IMR-90 (cell line): ENCODE data around the gene FBN3.

Source experiments
- CEBPB ChIP-seq: IDR thresholded peaks from 2 replicates; pipeline ENCODE4 v1.6.1; 2012; ENCODE audit warnings: low read depth, low read length, improper control_type of control experiment
- CTCF ChIP-seq: conservative IDR thresholded peaks from 2 replicates; pipeline ENCODE4 v1.5.1; 2012; ENCODE audit warnings: mild to moderate bottlenecking, low read depth, low read length, improper control_type of control experiment
- POLR2A ChIP-seq: IDR thresholded peaks from 2 replicates; pipeline ENCODE4 v1.6.1; 2012; ENCODE audit warnings: mild to moderate bottlenecking, low read depth, low read length

DNA sequence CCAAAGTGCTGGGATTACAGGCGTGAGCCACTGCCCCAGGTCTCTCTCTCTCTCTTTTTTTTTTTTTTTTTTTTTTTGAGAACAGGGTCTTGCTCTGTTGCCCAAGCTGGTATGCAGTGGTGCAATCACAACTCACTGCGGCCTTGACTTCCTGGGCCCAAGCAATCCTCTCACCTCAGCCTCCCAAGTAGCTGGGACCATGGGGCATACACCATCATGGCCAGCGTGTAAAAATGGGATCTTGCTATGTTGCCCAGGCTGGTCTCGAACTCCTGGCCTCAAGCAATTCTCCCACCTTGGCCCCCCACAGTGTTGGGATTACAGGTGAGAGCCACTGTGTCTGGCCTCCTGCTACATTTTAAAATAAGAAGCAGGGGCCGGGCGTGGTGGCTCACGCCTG, 19.1 kb upstream of the FBN3 start:
- TF ChIP-seq CTCF, result no peak
- no peak for TF ChIP-seq CEBPB
- TF ChIP-seq POLR2A, result no peak
